Activated CD8-positive, alpha-beta T cell treated with anti-CD3 and anti-CD28 coated beads for 36 hours (primary cell): ENCODE data around the gene UVRAG. TPM values are rescaled to one million over a fixed set of nuclear protein-coding genes. Genes with fewer than 3 reads are reported as not detected.
"Not testable (repeated sequence)": the region's sequence is repeated elsewhere in the genome, so short reads cannot be mapped to it uniquely, and the experiment has no call there.

ENCODE experiments used
- ATAC-seq: fragments of 200-7000 bp; cut with Tn5 transposase; one replicate; pipeline ENCODE4 v1.10.0; 2021; ENCODE audit warnings: mild to moderate bottlenecking, moderate library complexity
- CTCF ChIA-PET: fragments of 350-600 bp; sonication (Branson Sonifier 250); formaldehyde crosslinking; loops from one replicate; lab custom pipeline; 2021; ENCODE audit warnings: antibody characterized with exemption; lab: Charles Lee
- POLR2A ChIA-PET: fragments of 350-600 bp; sonication (Branson Sonifier 250); formaldehyde crosslinking; loops from one replicate; lab custom pipeline; 2021; ENCODE audit warnings: antibody characterized with exemption; lab: Charles Lee
- DNase-seq: peaks from one replicate; pipeline ENCODE4 v3.0.0-alpha.2; 2020
- H3K27ac Mint-ChIP-seq: one replicate; pipeline ENCODE4 v1.8.0; 2021; ENCODE audit warnings: mild to moderate bottlenecking, mixed read lengths
- H3K27me3 Mint-ChIP-seq: one replicate; pipeline ENCODE4 v1.8.0; 2021; ENCODE audit warnings: mixed read lengths
- H3K36me3 Mint-ChIP-seq: one replicate; pipeline ENCODE4 v1.8.0; 2021; ENCODE audit warnings: low read depth, mixed read lengths
- H3K4me1 Mint-ChIP-seq: one replicate; pipeline ENCODE4 v1.8.0; 2021; ENCODE audit warnings: low read depth, mixed read lengths
- H3K4me3 Mint-ChIP-seq: one replicate; pipeline ENCODE4 v1.8.0; 2021; ENCODE audit warnings: mild to moderate bottlenecking, moderate library complexity, mixed read lengths
- H3K9me3 Mint-ChIP-seq: one replicate; pipeline ENCODE4 v1.8.0; 2021; ENCODE audit warnings: mixed read lengths
- intact Hi-C: fragments of 100-400 bp; cut with micrococcal nuclease; formaldehyde crosslinking; loops from one replicate; pipeline ENCODE4 v1.10.0; 2022
- total RNA-seq, 2 experiments: library from RNA; stranded (reverse); gene quantifications; one replicate each; pipeline ENCODE4 v1.2.3, GENCODE V29; 2021
- TF ChIP-seq, protein P1 (sequence below): fragments of 200-600 bp; IDR thresholded peaks from one replicate; pipeline ENCODE4 v1.8.0; 2022; ENCODE audit warnings: antibody characterized with exemption, mild to moderate bottlenecking

UVRAG gene
- total RNA-seq, 2 experiments from 2014 or later: 14.4 to 15.7 TPM

DNA sequence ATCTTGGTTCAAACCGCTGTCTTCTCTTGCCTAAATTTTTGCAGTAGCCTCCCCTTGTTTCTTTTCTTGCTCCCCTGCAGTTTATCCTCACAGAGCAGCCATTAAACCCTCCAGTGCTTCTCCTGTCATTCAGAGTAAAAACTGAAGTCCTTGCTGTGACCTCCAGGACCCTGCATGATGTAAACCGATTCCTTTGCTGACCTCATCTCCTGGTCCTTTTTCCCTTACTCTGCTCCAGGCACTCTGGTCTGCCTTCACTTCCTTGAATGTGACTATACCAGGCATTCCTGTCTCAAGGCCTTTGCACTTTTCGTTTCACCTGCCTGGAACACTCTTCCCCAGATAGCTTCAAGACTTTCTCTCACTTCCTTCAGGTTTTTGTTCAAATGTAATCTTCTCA is 239.3 kb downstream of the UVRAG start:
- intact Hi-C loops: no loop called here

DNA sequence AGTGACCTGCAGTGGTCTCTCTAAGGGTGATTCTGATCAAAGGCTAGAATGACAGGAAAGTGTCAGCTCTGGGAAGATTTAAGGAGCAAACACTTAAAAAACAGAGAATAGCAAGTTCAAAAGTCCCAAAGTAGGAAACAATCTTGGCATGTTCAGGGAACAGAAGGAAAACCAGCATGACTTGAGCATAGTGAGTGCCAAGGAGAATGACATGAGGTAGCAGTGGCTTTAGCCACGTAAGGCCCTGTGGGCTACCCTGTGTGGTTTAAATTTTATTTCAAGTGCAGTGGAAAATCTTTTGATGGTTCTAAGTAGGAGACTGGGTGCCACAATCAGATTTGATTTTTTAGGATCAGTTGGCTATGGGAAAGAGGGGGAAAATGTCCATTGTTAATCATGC is 241.9 kb downstream of the UVRAG start:
- CTCF ChIA-PET: no interaction called here
- TF ChIP-seq, protein P1, sequence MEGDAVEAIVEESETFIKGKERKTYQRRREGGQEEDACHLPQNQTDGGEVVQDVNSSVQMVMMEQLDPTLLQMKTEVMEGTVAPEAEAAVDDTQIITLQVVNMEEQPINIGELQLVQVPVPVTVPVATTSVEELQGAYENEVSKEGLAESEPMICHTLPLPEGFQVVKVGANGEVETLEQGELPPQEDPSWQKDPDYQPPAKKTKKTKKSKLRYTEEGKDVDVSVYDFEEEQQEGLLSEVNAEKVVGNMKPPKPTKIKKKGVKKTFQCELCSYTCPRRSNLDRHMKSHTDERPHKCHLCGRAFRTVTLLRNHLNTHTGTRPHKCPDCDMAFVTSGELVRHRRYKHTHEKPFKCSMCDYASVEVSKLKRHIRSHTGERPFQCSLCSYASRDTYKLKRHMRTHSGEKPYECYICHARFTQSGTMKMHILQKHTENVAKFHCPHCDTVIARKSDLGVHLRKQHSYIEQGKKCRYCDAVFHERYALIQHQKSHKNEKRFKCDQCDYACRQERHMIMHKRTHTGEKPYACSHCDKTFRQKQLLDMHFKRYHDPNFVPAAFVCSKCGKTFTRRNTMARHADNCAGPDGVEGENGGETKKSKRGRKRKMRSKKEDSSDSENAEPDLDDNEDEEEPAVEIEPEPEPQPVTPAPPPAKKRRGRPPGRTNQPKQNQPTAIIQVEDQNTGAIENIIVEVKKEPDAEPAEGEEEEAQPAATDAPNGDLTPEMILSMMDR: no peak
- ATAC-seq: no peak
- POLR2A ChIA-PET: no interaction called here
- Mint-ChIP-seq H3K27me3 (no peaks in the 10 kb centered on the region), H3K9me3 (no peaks in the 10 kb centered on the region), H3K4me1 (peaks cover 4% of the 10 kb centered on the region), H3K27ac (no peak overlapping the region), H3K4me3 (no peak overlapping the region), H3K36me3 (peaks cover 17% of the 10 kb centered on the region)
- no peak for DNase-seq
- intact Hi-C loops: no loop called here

More for the DNA sequence above, 239.3 kb downstream of the UVRAG start:
- TF ChIP-seq, protein P1: no peak
- ChIA-PET POLR2A (no interaction called here), CTCF (interaction anchor here (1.4 to 1.5 kb wide), 2 partner anchors 13 to 98 kb away, joined by 3 to 6 read pairs; no protein-coding TSS in a partner anchor)
- no peak for DNase-seq
- peaks cover 13% of the 10 kb centered on the region for H3K36me3 Mint-ChIP-seq
- H3K27me3 Mint-ChIP-seq: no peaks in the 10 kb centered on the region
- no peak overlapping the region for H3K27ac Mint-ChIP-seq
- ATAC-seq: no peak
- no peak overlapping the region for H3K4me3 Mint-ChIP-seq
- peaks cover 3% of the 10 kb centered on the region for H3K9me3 Mint-ChIP-seq
- H3K4me1 Mint-ChIP-seq: peaks cover under 1% of the 10 kb centered on the region

DNA sequence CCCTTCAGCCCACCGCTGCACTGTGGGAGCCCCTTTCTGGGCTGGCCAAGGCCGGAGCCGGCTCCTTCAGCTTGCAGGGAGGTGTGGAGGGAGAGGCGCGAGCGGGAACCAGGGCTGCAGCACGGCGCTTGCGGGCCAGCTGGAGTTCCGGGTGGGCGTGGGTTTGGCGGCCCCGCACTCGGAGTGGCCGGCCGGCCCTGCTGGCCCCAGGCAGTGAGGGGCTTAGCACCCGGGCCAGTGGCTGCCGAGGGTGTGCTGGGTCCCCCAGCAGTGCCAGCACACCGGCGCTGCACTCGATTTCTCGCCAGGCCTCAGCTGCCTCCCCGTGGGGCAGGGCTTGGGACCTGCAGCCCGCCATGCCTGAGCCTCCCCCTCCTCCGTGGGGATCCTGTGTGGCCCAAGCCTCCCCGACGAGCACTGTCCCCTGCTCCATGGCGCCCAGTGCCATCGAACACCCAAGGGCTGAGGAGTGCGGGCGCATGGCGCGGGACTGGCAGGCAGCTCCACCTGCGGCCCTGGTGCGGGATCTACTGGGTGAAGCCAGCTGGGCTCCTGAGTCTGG is 245.5 kb downstream of the UVRAG start:
- intact Hi-C loops, H3K36me3 Mint-ChIP-seq, H3K4me1 Mint-ChIP-seq, H3K9me3 Mint-ChIP-seq, H3K27ac Mint-ChIP-seq, ATAC-seq, H3K4me3 Mint-ChIP-seq, H3K27me3 Mint-ChIP-seq, CTCF ChIA-PET, DNase-seq: not testable (repeated sequence)
- POLR2A ChIA-PET: interaction anchor here (0.6 kb wide), 1 partner anchor 1134 kb away, joined by 3 read pairs; no protein-coding TSS in a partner anchor

DNA sequence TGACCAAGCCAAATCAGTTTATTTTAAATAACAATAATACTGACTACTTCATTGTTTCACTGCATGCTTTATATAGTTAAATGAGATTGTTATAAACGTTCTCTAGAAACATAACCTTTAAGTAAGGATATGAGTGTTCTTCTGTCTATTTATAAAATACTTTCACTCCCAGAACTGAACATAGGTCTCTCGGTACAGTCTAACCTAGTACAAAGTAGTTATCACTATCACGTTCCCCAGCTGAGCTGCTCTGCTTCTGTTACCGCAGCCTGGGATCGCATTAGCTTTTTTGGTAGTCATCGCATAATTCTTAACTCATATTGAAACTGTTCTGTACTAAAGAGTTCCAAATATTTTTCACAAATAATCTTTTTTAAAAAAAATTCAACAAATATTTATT is 247.7 kb downstream of the UVRAG start:
- ATAC-seq (no peak), DNase-seq (no peak)
- intact Hi-C loops: no loop called here
- ChIA-PET POLR2A (no interaction called here), CTCF (interaction anchor here (1.7 kb wide), 1 partner anchor 89 kb away, joined by 5 read pairs; no protein-coding TSS in a partner anchor)
- Mint-ChIP-seq H3K27me3 (no peaks in the 10 kb centered on the region), H3K4me1 (peaks cover 4% of the 10 kb centered on the region), H3K4me3 (no peak overlapping the region), H3K36me3 (peaks cover 10% of the 10 kb centered on the region), H3K9me3 (no peaks in the 10 kb centered on the region), H3K27ac (no peak overlapping the region)
- TF ChIP-seq, protein P1: no peak

DNA sequence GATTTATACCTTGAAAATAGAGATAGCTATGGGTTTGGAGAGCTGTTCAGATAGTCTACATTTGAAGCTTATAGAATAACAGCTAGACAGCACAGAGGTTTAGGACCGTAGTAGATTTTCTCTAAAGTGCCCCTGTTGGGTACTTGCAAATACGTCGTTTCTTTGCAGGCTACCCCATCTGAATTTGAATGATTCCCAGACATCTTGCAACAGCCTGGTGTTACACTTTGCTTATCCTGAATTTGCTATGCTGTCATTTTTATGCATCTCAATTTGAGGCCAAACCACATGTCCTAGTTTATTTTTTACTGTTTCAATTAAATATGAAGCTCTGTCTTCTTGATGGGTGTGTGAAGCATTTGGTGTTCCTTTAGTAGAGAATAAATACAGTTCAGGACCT is 249.2 kb downstream of the UVRAG start:
- ChIA-PET CTCF (interaction anchor here (0.5 to 1.7 kb wide), 2 partner anchors 88 to 105 kb away, joined by 3 to 5 read pairs; no protein-coding TSS in a partner anchor), POLR2A (interaction anchor here (0.8 kb wide), 1 partner anchor 12 kb away, joined by 3 read pairs; no protein-coding TSS in a partner anchor)
- Mint-ChIP-seq H3K9me3 (no peaks in the 10 kb centered on the region), H3K27ac (no peak overlapping the region), H3K4me3 (no peak overlapping the region), H3K27me3 (no peaks in the 10 kb centered on the region), H3K36me3 (peaks cover 10% of the 10 kb centered on the region), H3K4me1 (peaks cover 4% of the 10 kb centered on the region)
- ATAC-seq (no peak), DNase-seq (no peak)
- TF ChIP-seq, protein P1: no peak
- intact Hi-C loops: no loop called here
